Cardiac fibroblast (primary cell): ENCODE measurements around the gene IRF2BP1.

Source experiments
- DNase-seq, 2 donors: peaks; one replicate each; pipeline versions ENCODE4 v3.0.0 to v3.0.0-alpha.2; 2010; ENCODE audit warnings: low read depth in 2 of 2
- H3K4me3 ChIP-seq, 2 donors: replicated peaks in 1 of 2; 1 replicate in 1 of 2; 2 replicates in 1 of 2; pipeline ENCODE4 v1.5.1; 2011; ENCODE audit warnings: low read depth in 2 of 2, low read length in 2 of 2, mild to moderate bottlenecking in 2 of 2, moderate library complexity in 1 of 2
- CTCF ChIP-seq: IDR thresholded peaks from one replicate; pipeline ENCODE4 v1.5.1; 2011; ENCODE audit warnings: low read depth, mild to moderate bottlenecking, low read length, inconsistent platforms

Gene IRF2BP1

DNA sequence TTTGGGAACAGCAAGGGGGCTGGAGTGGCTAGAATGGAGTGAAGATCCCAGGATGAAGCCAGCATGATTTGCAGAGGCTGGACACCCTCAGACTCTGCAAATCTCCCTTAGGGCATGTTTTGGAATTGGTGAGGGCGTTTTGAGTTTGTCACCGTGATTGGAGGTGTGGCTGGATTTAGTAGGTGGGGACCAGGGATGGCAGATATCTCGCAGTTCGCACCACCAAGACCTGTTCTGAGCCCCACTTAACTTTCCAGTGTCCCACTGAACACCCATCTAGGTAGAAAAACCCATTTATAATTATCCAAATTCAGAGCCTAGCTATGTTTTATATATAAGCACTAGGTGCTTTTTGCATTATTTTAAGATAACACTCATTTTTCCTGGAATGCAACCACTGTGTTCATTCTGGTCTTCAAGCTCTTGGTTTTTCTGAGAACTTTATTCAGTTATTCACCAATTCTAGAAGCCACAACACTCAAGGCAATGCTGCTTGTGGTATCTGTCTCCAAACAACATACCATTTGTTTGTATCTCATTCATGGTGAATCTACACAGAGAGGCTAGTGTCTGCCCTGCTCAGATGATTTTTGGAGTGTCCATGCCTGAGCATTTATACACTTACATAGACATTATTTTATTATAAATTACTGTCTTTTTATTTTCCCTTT, 31.6 kb upstream of the IRF2BP1 start:
- no peak for DNase-seq
- no peak overlapping the region for H3K4me3 ChIP-seq
- TF ChIP-seq CTCF = no peak

DNA sequence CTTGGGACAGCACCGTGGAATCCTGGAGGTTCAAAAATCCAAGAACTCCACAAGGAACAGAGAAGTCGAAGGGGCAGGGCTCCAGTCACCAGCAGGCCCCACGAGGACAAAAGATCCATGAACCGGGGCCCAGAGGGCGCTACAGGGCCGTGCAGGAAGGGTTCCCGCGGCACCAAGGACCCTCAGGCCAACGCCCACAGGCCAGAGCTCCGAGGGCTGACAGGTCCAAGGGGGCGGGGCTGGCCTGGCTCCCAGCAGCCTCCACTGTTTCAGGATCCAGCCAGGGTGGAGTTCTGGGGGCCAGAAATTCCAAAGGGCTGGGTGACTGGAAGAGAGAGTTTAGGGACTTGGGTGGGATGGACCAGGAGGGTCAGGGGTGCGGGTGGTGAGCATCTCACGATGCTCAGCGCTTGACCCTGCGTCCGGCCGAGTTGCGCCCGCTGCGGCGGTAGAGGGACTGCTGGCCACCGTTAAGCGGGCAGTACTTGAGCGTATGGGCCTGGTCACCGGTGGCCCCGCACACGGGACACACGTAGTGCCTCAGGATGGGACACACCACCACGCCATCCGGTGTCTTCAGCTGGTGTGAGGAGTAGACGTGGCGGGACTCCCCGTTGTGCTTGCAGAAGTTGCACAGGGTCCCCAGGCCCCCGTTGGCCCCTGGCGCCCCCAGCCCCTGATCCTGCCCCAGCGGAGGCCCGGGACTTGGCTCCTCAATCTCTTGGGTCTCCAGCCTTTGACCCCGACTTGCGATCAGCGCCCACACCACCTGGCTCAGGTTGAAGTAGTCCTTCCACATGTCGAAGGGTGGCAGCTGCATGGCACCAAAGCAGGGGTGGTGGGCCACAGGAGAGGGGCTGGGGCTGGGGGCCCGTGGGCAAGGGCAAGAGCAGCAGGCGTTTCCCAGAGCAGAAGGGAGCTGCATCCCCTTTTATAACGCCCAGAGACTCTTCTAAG, 28.2 kb upstream of the IRF2BP1 start, which contains the start of gene NANOS2:
TSS of gene NANOS2 (minus strand) at position 905 of the 957 bp plus-strand sequence. CDS start at position 820, 85 bp downstream.
- DNase-seq = peak; percentile 21 to 25
- TF ChIP-seq CTCF = peak; percentile 12
- H3K4me3 ChIP-seq = no peak within 1 kb of the TSS

DNA sequence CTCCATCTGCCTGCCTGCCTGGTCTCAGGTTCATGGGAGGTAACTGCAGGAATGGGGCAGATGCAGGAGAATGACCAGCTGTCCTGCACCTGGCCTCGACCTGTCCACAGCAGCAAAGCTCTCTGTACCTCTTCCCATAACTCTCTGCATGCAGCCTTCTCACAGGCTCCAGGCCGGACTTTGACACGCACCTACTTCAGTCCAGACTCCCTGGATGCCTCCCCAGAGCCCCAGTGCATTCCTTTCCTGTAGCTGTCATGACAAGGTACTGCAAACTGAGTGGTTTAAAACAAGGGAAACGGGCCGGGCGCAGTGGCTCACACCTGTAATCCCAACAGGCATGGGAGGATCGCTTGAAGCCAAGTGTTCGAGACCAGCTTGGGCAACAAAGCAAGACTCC, 25.4 kb upstream of the IRF2BP1 start:
- no peak for TF ChIP-seq CTCF
- DNase-seq = no peak
- no peak overlapping the region for H3K4me3 ChIP-seq

DNA sequence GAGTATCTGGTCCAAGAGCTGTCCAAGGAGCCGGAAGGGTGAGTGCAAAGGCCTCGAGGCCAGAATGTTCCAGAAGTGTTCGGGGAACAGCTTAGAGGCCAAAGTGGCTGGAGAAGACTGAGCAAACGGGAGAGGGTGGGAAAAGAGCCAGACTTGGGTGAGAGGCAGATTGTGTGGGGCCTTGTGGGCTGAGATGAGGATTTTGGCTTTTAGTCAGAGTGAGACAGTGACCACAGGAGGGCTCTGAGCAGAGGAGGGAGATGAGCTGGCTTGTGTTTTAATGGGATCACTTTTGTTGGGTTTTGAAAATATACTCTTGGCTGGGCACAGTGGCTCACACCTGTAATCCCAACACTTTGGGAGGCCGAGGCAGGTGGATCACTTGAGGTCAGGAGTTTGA, 23.0 kb upstream of the IRF2BP1 start:
- H3K4me3 ChIP-seq = no peak overlapping the region
- TF ChIP-seq CTCF = no peak
- DNase-seq = peak in 1 of 2 donors; percentile 28

GRCh38 chr19:45906221-45906620, 20.3 kb upstream of the IRF2BP1 start:
- peak; percentile 42 to 79 for DNase-seq
- H3K4me3 ChIP-seq = no peak overlapping the region
- TF ChIP-seq CTCF = no peak

- no peak for DNase-seq
- TF ChIP-seq CTCF = no peak
- no peak overlapping the region for H3K4me3 ChIP-seq
Measured at GRCh38 chr19:45905011-45905410, 19.1 kb upstream of the IRF2BP1 start.
